ENCODE results near the gene TTLL7.

Gene TTLL7, protein sequence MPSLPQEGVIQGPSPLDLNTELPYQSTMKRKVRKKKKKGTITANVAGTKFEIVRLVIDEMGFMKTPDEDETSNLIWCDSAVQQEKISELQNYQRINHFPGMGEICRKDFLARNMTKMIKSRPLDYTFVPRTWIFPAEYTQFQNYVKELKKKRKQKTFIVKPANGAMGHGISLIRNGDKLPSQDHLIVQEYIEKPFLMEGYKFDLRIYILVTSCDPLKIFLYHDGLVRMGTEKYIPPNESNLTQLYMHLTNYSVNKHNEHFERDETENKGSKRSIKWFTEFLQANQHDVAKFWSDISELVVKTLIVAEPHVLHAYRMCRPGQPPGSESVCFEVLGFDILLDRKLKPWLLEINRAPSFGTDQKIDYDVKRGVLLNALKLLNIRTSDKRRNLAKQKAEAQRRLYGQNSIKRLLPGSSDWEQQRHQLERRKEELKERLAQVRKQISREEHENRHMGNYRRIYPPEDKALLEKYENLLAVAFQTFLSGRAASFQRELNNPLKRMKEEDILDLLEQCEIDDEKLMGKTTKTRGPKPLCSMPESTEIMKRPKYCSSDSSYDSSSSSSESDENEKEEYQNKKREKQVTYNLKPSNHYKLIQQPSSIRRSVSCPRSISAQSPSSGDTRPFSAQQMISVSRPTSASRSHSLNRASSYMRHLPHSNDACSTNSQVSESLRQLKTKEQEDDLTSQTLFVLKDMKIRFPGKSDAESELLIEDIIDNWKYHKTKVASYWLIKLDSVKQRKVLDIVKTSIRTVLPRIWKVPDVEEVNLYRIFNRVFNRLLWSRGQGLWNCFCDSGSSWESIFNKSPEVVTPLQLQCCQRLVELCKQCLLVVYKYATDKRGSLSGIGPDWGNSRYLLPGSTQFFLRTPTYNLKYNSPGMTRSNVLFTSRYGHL

DNA sequence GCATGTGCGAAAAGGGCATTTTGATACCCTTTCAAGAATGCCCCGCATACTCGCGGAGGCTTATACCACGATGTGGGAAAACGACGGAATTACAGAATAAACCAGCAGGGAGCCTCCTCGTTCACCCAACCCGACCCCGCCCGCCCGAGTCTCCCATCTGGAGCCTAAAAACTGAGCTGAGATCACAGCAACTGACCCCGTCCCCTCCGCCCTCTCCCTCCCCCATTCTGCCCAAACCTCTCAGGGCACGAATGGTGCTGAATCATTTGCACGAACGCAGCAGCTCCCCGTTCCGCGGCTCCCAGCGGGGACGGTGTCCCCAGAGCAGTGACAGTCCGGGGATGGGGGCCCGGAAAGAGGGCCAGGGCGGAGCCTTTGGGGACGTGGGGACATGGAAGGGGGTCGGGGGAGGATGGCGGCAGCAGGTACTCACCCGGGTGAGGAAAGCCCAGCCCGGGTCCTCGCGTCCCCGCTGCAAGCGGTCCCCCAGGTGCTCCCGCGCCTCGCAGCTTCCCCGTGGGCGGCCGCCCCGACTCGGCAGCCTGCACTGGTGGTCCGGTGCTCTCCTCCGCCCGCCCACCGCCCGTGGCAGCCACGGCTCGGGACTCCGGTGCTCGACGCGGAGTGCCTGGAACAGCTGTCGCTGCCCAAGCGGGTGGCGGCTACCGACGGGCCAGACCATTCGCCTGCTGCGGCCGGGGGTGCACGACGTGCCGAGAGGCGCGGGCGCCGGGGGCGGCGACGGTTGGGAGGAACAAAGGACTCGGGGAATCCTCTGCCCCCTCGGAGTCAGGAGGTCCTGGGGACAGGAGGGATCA, at the start of gene TTLL7:
TTLL7 (minus strand) TSS at position 635 of the 818 bp plus-strand sequence. CDS start 46,921 bp downstream, outside the sequence.
- no peak for FAIRE-seq

DNA sequence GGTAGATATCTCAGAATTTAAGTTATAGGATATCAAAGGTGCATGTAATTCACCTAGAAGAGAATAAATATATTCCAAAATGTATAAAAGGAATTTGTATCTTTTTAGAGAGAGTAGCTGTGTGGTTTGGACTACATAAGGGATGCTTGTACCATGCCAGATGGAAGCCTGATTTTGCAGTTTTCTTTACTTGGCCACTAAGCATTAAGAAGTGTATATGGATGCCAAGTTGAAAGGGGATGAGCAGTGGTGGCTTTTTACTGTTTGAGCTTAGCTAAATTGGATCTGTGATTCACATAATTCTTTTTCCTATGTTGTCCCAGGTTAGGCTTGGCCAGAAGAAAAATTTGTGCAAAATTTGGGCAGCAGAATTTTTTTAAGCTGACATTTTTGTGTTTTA, 43.5 kb upstream of the TTLL7 start:
- no peak for FAIRE-seq

DNA sequence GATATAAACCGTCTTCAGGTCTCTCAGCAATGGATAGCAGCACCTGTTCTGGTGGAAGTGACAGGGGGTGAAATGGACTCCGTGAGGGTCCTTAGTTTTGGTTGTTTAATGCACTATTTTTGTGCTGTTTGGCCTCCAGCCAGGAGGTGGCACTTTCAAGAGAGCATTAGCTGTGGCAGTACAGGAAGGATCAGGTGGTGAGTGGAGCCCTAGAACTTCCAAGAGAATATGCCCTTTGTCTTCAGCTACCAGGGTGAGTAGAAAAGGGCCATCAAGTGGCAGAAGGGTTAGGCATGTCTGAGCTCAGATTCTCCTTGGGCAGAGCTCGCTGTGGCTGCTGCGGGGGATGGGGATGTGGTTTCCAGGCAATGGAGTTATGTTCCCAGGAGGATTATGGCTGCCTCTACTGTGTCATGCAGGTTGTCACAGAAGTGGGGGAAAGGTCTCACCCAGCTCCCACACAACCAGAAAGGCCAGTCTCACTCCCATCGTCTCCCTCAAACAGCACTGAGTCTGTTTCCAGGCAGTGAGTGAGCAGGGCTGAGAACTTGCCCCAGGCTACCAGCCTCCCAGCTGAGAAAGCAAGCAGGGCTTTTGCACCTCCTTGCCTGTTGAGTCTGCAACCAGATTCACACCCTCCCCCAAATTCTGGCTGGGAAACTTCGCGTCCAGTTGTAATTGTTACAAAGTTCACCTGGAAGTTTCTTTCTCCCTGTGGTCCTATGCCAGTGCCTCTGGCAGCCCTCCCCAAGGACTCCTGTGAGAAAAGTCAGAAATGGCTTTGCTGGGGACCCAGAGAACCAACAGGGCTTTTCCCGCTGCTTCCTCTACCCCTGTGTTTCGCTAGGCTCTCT, 39.1 kb upstream of the TTLL7 start:
- no peak for FAIRE-seq

DNA sequence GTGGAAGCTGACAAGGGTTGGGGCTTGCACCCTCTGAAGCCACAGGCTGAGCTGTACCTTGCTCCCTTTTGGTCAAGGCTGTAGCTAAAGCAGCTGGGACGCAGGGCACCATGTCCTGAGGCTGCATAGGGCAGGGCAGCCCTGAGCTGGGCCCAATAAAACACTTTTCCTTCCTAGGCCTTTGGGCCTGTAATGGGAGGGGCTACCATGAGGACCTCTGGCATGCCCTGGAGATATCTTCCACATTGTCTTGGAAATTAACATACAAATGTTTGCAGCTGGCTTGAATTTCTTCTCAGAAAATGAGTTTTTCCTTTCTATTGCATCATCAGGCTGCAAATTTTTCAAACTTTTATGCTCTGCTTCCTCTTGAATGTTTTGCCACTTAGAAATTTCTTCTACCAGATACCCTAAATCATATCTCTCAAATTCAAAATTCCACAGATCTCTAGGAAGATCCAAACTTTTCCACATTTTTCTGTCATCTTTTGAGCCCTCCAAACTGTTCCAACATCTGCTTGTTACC, 32.9 kb upstream of the TTLL7 start:
- no peak for FAIRE-seq

DNA sequence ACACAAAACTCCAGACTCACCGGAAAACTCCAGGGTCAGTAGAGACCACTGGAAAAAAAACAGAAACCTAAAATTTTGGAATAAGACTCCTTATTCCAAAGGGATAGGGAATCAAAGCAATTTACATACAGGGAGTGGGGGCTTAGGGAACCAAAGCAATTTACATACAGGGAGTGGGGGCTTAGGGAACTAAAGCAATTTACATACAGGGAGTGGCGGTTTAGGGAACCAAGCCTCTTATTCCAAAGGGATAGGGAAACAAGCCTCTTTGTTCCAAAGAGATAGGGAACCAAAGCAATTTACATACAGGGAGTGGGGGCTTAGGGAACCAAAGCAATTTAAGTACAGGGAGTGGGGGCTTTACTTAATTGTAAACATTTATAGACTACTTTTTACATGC, 28.4 kb upstream of the TTLL7 start:
- FAIRE-seq = no peak

DNA sequence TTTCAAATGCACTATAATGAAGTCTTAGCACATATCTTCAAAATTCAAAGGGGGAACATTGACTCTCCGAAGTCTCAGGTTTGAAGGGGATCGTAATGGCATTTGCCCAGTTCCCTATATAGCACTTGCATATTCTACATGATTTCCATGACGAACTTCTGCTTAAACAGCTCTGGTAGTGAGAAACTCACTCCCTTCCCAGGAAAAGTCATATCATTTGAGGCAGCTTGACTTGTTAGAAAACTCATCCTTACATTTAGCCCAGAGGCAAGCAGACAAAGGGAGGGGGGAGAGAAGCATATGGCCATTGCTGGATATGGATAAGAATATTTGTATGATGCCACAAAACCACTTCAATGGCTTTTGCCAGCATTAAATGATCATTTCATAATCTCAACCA, 27.0 kb upstream of the TTLL7 start:
- FAIRE-seq = no peak

DNA sequence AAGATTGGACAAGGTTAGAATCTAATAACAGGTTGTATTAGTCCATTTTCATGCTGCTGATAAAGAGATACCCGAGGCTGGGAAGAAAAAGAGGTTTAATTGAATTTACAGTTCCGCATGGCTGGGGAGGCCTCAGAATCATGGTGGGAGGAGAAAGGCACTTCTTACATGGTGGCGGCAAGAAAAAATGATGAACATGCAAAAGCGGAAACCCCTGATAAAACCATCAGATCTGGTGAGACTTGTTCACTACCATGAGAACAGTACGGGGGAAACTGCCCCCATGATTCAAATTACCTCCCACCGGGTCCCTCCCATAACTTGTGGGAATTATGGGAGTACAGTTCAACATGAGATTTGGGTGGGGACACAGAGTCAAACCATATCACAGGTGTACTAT, 22.9 kb upstream of the TTLL7 start:
- FAIRE-seq = no peak

DNA sequence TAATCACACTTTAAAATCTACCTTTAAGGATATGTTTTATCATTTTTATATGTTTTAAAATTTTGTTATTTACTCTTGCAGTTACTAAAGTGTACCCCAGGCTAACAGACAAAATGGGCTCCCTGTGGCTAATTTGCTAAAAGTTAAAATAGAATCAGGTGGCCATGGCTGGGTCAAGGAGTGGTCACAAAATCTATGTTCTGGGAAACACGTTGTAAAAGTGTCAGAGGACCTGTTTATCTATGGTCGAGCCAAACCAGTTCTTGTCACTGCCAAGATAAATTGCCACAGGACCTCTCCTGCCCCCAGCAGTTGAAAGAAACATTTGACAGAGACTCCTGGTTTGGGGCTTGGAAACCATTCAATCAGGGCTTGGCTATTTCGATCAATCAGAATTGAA, 21.2 kb upstream of the TTLL7 start:
- no peak for FAIRE-seq

DNA sequence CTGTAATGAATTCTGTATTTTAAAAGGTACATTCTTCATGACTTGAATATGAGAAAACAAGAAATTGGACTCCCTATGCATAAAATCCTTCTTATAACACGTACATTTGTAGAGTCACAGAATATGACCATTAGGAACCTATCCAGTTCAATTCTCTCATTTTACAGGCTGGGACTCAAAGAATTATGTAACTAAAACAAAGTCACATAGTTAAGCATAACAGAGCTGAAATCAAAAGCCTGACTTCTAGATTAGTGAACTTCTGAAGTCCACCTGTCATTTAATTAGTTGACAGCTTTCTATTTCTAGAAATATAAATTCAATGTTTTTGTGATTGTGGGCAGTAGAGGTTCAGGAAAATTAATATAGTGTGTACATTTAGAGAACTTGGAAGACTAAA, 20.3 kb upstream of the TTLL7 start:
- no peak for FAIRE-seq

DNA sequence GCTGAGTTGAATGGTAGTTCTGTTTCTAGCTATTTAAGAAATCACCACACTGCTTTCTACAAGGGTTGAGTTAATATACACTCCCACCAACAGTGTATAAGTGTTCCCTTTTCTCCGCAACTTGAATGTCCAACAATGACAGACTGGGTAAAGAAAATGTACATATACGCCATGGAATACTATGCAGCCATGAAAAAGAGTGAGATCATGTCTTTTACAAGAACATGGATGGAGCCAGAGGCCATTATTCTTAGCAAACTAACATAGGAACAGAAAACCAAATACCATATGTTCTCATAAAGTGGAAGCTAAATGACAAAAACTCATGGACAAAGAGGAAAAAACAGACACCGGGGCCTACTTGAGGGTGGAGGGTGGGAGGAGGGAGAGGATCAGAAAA, 14.8 kb upstream of the TTLL7 start:
- no peak for FAIRE-seq

DNA sequence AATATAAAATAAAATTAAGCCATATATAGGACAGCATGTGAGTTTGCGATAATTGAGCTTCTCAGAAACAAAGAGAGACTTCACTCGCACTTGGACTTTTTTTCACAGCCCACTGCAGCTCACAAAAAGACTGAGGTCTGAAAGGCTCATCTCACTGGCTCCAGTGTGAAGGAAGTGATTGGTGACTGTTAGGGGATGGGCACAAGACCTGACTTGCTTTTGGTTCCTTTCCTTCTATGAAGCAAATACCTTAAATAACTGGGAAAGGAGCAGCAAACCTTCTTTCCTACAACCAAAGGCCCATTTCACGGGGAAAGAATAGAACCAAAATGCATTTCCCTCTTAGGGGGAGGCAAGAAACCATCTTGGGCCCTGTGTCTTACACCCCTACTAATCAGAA, 13.1 kb upstream of the TTLL7 start:
- FAIRE-seq = no peak

DNA sequence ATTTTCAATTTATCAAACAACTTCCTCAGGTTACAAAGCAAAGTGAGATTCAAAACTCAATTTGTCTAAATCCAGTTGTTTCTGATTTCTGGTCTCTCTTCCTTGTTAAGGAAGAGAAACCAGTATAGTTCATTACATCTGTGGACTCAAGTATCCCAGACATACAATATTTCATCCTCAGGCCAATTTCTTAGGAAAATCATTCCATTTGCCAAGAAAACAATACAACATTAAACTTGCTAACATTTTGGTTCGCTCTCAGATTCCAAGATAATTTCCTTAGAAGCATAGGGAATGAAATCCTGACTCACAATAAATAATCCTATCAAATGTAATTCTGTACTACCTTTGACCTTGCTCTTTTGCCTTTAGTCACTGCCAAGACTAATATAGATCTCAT, 11.2 kb upstream of the TTLL7 start:
- FAIRE-seq = no peak

DNA sequence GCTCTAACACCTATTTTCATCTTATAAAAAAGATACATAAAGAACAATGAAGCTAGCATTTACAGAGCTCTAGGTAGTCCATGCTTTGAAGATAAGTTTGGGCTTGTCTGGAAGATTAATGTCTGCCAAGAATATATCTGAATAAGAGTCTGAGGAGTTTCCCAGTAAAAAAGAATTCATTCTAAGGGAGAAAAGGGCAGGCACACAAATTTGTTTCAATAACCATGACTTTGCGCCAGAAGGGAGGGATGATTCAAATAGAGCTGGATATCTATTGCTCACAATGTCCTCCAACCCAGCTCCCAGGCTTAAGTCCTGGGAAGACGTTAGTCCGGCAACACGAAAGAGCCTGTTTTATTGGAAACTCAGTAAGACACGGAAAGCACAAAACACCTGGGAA, 9.7 kb upstream of the TTLL7 start:
- FAIRE-seq = no peak

DNA sequence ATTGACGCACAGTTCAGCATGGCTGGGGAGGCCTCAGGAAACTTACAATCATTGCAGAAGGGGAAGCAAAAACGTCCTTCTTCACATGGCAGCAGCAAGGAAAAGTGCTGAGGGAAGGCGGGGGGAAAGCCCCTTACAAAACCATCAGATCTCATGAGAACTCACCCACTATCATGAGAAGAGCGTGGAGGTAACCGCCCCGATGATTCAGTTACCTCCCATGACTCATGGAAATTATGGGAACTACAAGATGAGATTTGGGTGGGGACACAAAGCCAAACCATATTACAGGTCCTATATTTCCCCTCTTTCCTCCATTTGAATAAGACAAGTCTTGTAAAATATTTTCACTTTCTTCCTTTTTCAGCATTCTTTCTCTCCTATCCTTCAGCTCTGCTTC, 7.7 kb upstream of the TTLL7 start:
- FAIRE-seq = no peak

DNA sequence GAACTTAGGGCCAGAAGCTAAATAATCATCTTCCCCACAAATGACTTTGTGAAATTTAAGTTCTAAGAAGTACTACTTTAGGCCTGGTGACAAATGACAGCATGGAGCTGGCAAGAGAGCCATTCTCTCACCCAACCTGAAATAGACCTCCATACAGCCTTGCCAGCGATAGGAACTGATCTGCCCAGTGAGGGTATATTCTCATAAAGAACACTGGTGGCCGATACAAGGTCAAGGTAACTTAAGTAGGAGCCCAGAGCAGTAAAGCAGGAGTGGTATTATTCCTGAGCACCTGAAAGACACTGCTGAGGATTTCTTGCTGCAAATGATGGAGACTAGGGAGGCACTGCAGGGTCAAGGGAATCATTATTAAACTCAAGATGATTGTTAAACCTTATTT, 2.6 kb upstream of the TTLL7 start:
- no peak for FAIRE-seq

DNA sequence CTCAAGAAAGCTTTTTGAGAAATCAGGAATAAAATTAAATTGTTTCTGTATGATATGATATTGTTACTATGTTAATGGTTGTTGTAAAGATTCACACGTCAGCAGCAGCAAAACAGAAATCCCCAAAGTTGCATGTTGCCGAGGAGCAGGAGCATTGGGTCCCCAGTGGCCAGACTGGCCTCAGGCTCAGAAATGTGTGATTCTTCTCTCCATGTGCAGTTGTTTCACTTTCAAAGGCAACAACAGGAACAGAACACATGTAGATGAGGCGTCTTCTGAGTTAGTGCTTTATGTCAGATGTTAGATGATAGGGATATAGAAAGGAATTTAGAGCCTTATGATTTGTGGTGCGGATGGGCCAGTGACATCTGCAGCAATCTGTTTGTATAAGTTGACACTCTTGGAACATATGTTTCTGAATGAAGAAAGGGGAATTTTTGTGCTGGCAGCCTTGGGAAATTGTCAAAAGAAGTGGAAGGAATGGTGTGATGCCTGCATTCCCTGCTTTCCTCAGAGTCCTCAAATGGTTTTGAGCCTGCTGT, 2.1 kb upstream of the TTLL7 start:
- FAIRE-seq = no peak

DNA sequence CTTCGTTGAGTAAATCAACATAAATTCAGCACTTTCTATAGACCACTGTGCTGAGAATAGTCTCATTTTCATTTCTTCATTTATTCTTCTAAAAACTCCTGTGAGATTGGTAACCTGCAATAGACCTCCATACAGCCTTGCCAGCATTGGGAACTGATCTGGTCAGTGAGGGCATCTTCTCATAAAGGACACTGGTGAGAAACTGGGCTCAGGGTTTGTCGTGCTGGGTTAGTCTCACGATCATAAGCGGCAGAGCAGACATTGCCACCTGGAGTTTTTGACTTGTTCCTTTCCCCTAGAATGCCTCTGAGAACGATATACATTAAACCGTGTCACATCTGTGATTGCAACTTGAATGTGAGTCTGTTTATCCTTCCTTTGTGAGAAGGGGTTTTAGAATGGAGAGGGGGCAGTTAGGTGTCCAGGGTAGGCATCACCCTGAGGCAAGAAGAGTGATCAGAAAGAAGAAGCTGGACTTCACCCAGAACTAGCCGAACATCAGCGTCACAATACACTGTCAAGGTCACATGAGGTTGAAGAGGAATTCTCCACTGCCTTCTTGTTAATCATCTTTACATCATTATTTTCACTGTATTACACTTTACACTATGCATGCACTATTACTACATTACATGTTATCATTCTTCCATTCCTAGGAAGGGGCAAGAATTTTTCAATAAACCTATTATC, 1.4 kb upstream of the TTLL7 start:
- no peak for FAIRE-seq

DNA sequence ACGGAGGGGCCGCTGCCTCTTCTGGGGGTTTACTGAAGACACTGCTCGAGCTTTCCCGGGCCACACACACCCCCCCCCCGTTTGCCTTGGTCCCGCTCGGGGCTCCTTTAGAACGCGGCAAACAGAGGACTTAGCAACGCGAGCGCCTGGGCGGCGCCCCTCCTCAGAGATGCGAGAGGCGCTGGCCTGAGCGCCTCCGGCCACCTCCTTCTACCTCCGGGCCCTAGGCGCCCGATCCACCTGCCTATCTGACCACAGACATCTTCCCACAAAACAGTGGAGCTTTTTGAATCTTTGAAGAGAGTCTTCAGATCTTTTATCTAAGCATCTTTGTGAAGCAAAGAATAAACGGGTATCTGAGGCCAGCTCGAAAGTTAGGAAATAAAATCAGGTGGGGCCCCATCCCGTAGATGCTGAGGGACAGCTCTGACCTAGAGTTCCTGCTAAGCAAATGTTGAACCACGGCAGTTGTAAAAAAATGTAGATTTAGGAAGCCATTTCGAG, 436 bp upstream of the TTLL7 start:
- no peak for FAIRE-seq

DNA sequence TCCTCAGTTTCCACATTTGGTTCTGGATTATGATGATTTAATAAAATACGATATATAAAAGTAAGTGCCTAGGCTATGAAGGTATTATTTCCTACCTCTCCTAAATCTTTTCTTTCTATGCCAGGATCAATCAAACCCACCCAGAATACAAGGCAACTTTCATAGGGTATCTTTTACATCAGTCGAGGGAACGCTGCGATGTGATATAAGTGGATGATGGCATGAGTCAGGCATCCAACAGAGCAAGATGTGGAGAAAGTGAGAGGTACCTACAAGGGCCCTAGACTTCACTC, 781 bp downstream of the TTLL7 start:
- no peak for FAIRE-seq

DNA sequence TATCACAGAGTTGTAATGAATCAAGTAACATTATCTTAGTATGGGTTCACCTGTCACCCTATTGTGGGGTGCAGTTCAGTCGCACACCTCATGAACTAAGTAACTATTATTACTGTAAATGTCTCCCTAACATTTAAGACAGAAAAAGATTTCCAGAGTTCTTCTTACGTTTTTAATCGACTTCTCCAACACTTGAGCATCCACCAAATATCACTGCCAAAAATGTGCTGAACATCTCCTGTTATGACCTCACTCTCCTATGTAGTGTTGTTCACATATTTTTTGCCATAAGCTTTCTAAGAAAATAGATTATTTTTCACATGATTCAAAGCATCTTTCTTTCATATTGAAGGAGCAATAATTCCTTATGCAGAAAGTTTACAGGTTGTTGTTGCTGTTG, 1.3 kb downstream of the TTLL7 start:
- no peak for FAIRE-seq

DNA sequence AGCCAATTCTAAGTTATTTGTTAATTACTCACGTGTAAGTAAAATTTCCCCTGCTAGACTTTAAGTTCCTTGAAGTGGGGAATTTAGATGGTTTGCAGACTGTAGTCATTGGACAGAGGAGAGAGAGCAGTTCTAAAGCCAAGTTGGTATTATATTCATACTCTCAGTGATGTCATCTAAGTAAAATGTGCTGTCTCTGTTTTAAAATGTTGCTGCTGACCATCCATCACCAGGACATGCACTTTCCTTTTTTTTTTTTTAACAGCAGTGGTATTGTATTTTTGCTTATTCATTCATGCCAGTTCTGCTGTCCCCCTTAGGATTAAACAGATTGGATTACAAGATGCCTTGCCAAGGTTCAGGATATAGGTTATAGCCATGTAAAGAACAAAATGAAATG, 2.3 kb downstream of the TTLL7 start:
- FAIRE-seq = no peak

Data from G401.6 (cell line).